CD14-positive monocyte (primary cell): ENCODE data around the gene OOSP4A. TPM values are rescaled to one million over a fixed set of nuclear protein-coding genes. Genes with fewer than 3 reads are reported as not detected.
A peak's percentile ranks its signal among the peaks of the same experiment; 100 is the strongest.

Source experiments
- DNase-seq, 3 donors: peaks; one replicate each; pipeline ENCODE4 v3.0.0-alpha.2; 2011 to 2022
- H2AFZ ChIP-seq: 2 replicates; pipeline ENCODE4 v1.6.0; 2012; ENCODE audit warnings: mild to moderate bottlenecking, low read depth, low read length, inconsistent platforms; ENCODE audit not compliant: insufficient read depth, poor library complexity, severe bottlenecking
- H3K27ac ChIP-seq, 2 donors: 1 replicate in 1 of 2; 2 replicates in 1 of 2; pipeline ENCODE4 v1.5.1; 2012 to 2013; ENCODE audit warnings: low read length in 2 of 2, control low read depth in 1 of 2, inconsistent platforms in 1 of 2, low read depth in 1 of 2, mild to moderate bottlenecking in 1 of 2
- H3K27me3 ChIP-seq, 2 donors: one replicate each; pipeline versions ENCODE4 v1.6.0 to v1.6.1; 2011 to 2013; ENCODE audit warnings: low read length in 2 of 2; ENCODE audit not compliant: control insufficient read depth in 2 of 2, insufficient read depth in 2 of 2
- H3K36me3 ChIP-seq, 2 donors: replicated peaks in 1 of 2; 1 replicate in 1 of 2; 2 replicates in 1 of 2; pipeline versions ENCODE4 v1.5.1 to v1.6.1; 2012 to 2013; ENCODE audit warnings: low read length in 2 of 2, control low read depth in 1 of 2, inconsistent platforms in 1 of 2, mild to moderate bottlenecking in 1 of 2; ENCODE audit not compliant: insufficient read depth in 2 of 2, control insufficient read depth in 1 of 2
- H3K4me1 ChIP-seq, 2 donors: 1 replicate in 1 of 2; 2 replicates in 1 of 2; pipeline versions ENCODE4 v1.5.1 to v1.6.1; 2012 to 2013; ENCODE audit warnings: low read length in 2 of 2, control low read depth in 1 of 2, inconsistent platforms in 1 of 2, mild to moderate bottlenecking in 1 of 2, moderate library complexity in 1 of 2; ENCODE audit not compliant: insufficient read depth in 2 of 2, control insufficient read depth in 1 of 2
- H3K4me2 ChIP-seq: replicated peaks from 2 replicates; pipeline ENCODE3; 2012; ENCODE audit warnings: low read length, moderate library complexity, mild to moderate bottlenecking; ENCODE audit not compliant: poor library complexity, severe bottlenecking; ENCODE audit errors: extremely low read depth
- H3K4me3 ChIP-seq, 3 experiments: fragments of 200-600 bp in 1 of 3; sonication (generic) in 1 of 3; replicated peaks in 1 of 3; 1 replicate in 2 of 3; 2 replicates in 1 of 3; pipeline ENCODE4 v1.5.1; 2011 to 2013; ENCODE audit warnings: low read length in 3 of 3, mild to moderate bottlenecking in 3 of 3, control low read depth in 2 of 3, low read depth in 2 of 3, inconsistent platforms in 1 of 3, moderate library complexity in 1 of 3
- H3K79me2 ChIP-seq: 2 replicates; pipeline ENCODE4 v1.6.0; 2012; ENCODE audit warnings: mild to moderate bottlenecking, control low read depth, inconsistent platforms, low read length, moderate library complexity; ENCODE audit not compliant: insufficient read depth
- H3K9ac ChIP-seq: 2 replicates; pipeline ENCODE4 v1.6.0; 2017; ENCODE audit warnings: low read length, mild to moderate bottlenecking; ENCODE audit not compliant: insufficient read depth, poor library complexity, severe bottlenecking
- H3K9me3 ChIP-seq, 2 donors: replicated peaks in 1 of 2; 1 replicate in 1 of 2; 2 replicates in 1 of 2; pipeline versions ENCODE4 v1.5.1 to v1.6.1; 2012 to 2013; ENCODE audit warnings: low read length in 2 of 2, control low read depth in 1 of 2; ENCODE audit not compliant: control insufficient read depth in 1 of 2, insufficient read depth in 1 of 2
- H4K20me1 ChIP-seq: 2 replicates; pipeline ENCODE4 v1.6.0; 2012; ENCODE audit warnings: mild to moderate bottlenecking, low read length, control low read depth, moderate library complexity; ENCODE audit not compliant: insufficient read depth
- H3K27ac Mint-ChIP-seq, 7 donors: one replicate each; pipeline ENCODE4 v1.8.0; 2020; ENCODE audit warnings: mild to moderate bottlenecking in 7 of 7, mixed read lengths in 7 of 7, moderate library complexity in 6 of 7, inconsistent platforms in 2 of 7
- H3K27me3 Mint-ChIP-seq, 3 donors: one replicate each; pipeline ENCODE4 v1.8.0; 2021 to 2022; ENCODE audit warnings: low read depth in 3 of 3, mild to moderate bottlenecking in 3 of 3, mixed read lengths in 3 of 3, moderate library complexity in 3 of 3, inconsistent platforms in 1 of 3
- H3K36me3 Mint-ChIP-seq, 2 donors: one replicate each; pipeline ENCODE4 v1.8.0; 2020; ENCODE audit warnings: mixed read lengths in 2 of 2, inconsistent platforms in 1 of 2, mild to moderate bottlenecking in 1 of 2
- H3K4me1 Mint-ChIP-seq: one replicate; pipeline ENCODE4 v1.8.0; 2020; ENCODE audit warnings: mild to moderate bottlenecking, mixed read lengths
- H3K4me3 Mint-ChIP-seq, 2 donors: one replicate each; pipeline ENCODE4 v1.8.0; 2020; ENCODE audit warnings: mild to moderate bottlenecking in 2 of 2, mixed read lengths in 2 of 2, moderate library complexity in 1 of 2
- H3K9me3 Mint-ChIP-seq, 7 donors: one replicate each; pipeline ENCODE4 v1.8.0; 2020 to 2022; ENCODE audit warnings: mixed read lengths in 7 of 7, mild to moderate bottlenecking in 6 of 7, moderate library complexity in 6 of 7, inconsistent platforms in 2 of 7
- WGBS: methylation state at CpG from one replicate; pipeline ENCODE4 v1.1.5; 2013; ENCODE audit warnings: missing lambda C conversion rate; ENCODE audit not compliant: insufficient coverage; 5-methylcytosine and 5-hydroxymethylcytosine counted together
- intact Hi-C, 2 donors: fragments of 100-400 bp; cut with micrococcal nuclease; formaldehyde crosslinking; loops; one replicate each; pipeline versions ENCODE4 v1.15.0 to v1.15.1; 2023
- polyA plus RNA-seq, 3 donors: library from polyadenylated mRNA; depleted of rRNA in 1 of 3; unstranded in 2 of 3; stranded (reverse) in 1 of 3; fragments of 300-500 nt in 2 of 3; fragments of >200 nt in 1 of 3; fragmentation: Illumina TruSeq in 2 of 3; gene quantifications; 1 replicate in 2 of 3; 2 replicates in 1 of 3; pipeline ENCODE4 v1.2.3, GENCODE V29; 2012 to 2021
- TF ChIP-seq, protein P1 (sequence below): fragments of 200-600 bp; IDR thresholded peaks from one replicate; pipeline ENCODE4 v1.8.0; 2022; ENCODE audit warnings: antibody characterized with exemption, mild to moderate bottlenecking

OOSP4A gene
- polyA plus RNA-seq, 3 donors = not detected

DNA sequence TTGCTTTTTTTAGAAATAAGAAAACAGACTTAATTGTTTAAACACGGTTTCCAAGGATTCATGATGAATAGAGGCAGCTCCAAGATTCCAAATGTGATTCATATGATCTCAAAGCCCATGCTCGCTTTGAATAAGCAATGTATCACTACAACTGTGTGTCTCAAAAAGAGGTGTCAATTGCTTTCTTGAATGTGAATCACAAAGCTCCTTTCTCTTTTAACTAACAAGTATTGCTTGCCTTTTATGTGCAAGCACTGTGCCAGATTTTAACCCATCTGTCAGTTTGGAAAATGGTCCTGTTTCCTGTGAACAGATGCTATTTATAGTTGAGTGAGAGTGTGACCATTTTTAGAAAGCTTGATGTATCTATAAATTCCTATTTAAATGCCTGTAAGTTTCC, 19.1 kb upstream of the OOSP4A start:
- no peak overlapping the region for H3K4me3 ChIP-seq

DNA sequence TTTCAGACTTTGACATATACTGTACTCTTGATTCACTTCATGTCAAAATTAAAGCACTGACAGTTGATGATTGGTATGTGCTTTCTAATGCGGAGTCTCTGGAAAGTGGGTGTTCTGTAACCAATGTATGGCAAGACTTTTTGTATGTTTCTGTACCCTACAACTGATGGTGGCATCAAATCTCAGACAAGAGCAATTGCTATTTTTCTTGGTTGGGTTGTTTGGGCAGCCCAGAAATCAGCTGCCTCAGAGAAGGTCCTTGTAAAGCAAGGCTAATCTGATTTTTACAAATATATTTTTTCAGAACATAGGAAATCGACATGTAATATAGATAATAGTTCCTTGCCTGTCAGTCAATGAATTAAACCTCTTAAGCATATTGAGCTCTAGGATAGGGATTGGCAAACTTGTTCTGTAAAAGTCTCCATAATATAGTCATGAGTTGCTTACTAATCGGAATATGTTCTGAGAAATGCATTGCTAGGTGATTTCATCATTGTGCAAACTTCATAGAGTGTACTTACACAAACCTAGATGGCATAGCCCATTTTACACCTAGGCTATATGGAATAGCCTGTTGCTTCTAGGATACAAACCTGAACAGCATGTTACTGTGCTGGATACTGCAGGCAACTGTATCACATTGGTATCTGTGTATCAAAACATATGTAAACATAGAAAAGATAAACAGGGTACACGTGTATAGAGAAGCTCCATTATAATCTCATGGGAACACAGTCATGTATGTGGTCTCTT, 10.2 kb upstream of the OOSP4A start:
- 100% methylated on average over 1 of the region's 4 CpGs for WGBS
- TF ChIP-seq, protein P1, sequence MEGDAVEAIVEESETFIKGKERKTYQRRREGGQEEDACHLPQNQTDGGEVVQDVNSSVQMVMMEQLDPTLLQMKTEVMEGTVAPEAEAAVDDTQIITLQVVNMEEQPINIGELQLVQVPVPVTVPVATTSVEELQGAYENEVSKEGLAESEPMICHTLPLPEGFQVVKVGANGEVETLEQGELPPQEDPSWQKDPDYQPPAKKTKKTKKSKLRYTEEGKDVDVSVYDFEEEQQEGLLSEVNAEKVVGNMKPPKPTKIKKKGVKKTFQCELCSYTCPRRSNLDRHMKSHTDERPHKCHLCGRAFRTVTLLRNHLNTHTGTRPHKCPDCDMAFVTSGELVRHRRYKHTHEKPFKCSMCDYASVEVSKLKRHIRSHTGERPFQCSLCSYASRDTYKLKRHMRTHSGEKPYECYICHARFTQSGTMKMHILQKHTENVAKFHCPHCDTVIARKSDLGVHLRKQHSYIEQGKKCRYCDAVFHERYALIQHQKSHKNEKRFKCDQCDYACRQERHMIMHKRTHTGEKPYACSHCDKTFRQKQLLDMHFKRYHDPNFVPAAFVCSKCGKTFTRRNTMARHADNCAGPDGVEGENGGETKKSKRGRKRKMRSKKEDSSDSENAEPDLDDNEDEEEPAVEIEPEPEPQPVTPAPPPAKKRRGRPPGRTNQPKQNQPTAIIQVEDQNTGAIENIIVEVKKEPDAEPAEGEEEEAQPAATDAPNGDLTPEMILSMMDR = no peak
- no peaks in the 10 kb centered on the region for H3K4me1 Mint-ChIP-seq
- H4K20me1 ChIP-seq = no peaks in the 10 kb centered on the region
- H3K36me3 Mint-ChIP-seq = no peaks in the 10 kb centered on the region
- H3K9me3 ChIP-seq = no peaks in the 10 kb centered on the region
- no peak overlapping the region for H3K4me3 ChIP-seq
- H3K4me2 ChIP-seq = no peak overlapping the region
- H3K27ac ChIP-seq = no peak overlapping the region
- no peak overlapping the region for H3K4me3 Mint-ChIP-seq
- peaks cover 0 to 2% (median 0%) of the 10 kb centered on the region in 7 donors for H3K9me3 Mint-ChIP-seq
- no peak for DNase-seq
- H3K27ac Mint-ChIP-seq = no peak overlapping the region
- H3K4me1 ChIP-seq = no peaks in the 10 kb centered on the region
- no peak overlapping the region for H2AFZ ChIP-seq
- intact Hi-C loops = no loop called here
- no peaks in the 10 kb centered on the region for H3K27me3 ChIP-seq
- no peaks in the 10 kb centered on the region for H3K36me3 ChIP-seq
- H3K27me3 Mint-ChIP-seq = peaks cover 0 to 2% (median 0%) of the 10 kb centered on the region in 3 donors
- no peaks in the 10 kb centered on the region for H3K79me2 ChIP-seq
- no peak overlapping the region for H3K9ac ChIP-seq

More for the DNA sequence above, 19.1 kb upstream of the OOSP4A start:
- WGBS = no CpG with 5 or more reads among the region's 2 CpGs
- DNase-seq = no peak
- Mint-ChIP-seq H3K9me3 (peaks cover 0 to 13% (median 8%) of the 10 kb centered on the region in 7 donors), H3K27me3 (peaks cover 0 to under 1% (median 0%) of the 10 kb centered on the region in 3 donors), H3K36me3 (no peaks in the 10 kb centered on the region), H3K4me3 (no peak overlapping the region), H3K4me1 (peaks cover 5% of the 10 kb centered on the region), H3K27ac (no peak overlapping the region)
- H3K27ac ChIP-seq = no peak overlapping the region
- H3K4me1 ChIP-seq = peaks cover 0 to 2% of the 10 kb centered on the region in 2 donors
- TF ChIP-seq, protein P1 = no peak
- no peaks in the 10 kb centered on the region for H4K20me1 ChIP-seq
- intact Hi-C loops = no loop called here
- no peak overlapping the region for H3K9ac ChIP-seq
- H3K9me3 ChIP-seq = peaks cover 0 to 4% of the 10 kb centered on the region in 2 donors
- H3K4me2 ChIP-seq = no peak overlapping the region
- H3K27me3 ChIP-seq = no peaks in the 10 kb centered on the region
- no peaks in the 10 kb centered on the region for H3K79me2 ChIP-seq
- no peaks in the 10 kb centered on the region for H3K36me3 ChIP-seq
- H2AFZ ChIP-seq = peak overlapping the region; percentile 6
